ENCODE results near the gene SH3GL3.

The SH3GL3 gene

GRCh38 chr15:83602021-83602420, 154.9 kb downstream of the SH3GL3 start:
- TF ChIP-seq POLR2AphosphoS5 (IDR thresholded peaks at IDR 0.05; ENCODE audit: low read depth, low read length) (no peak), REST (IDR thresholded peaks at IDR 0.05; ENCODE audit: insufficient read depth in 1 of 2, low read depth in 2 of 2, low read length in 2 of 2) (no peak), TAF1 (IDR thresholded peaks at IDR 0.05; ENCODE audit: borderline replicate concordance, insufficient read depth, low read length) (no peak), FOXP2 (optimal IDR thresholded peaks at IDR 0.05; ENCODE audit: borderline replicate concordance, extremely low read depth, extremely low read length, insufficient read depth) (no peak), SIN3A (IDR thresholded peaks at IDR 0.05; ENCODE audit: borderline replicate concordance, insufficient read depth, low read length) (no peak)

- no peak for TF ChIP-seq FOXP2 (optimal IDR thresholded peaks at IDR 0.05; ENCODE audit: borderline replicate concordance, extremely low read depth, extremely low read length, insufficient read depth)
- TF ChIP-seq TAF1 (IDR thresholded peaks at IDR 0.05; ENCODE audit: borderline replicate concordance, insufficient read depth, low read length): no peak
- no peak for TF ChIP-seq POLR2AphosphoS5 (IDR thresholded peaks at IDR 0.05; ENCODE audit: low read depth, low read length)
Observed at GRCh38 chr15:83604549-83604948, 157.4 kb downstream of the SH3GL3 start.

GRCh38 chr15:83605111-83605945, 158.2 kb downstream of the SH3GL3 start:
- TF ChIP-seq SIN3A (IDR thresholded peaks at IDR 0.05; ENCODE audit: borderline replicate concordance, insufficient read depth, low read length): no peak
- TF ChIP-seq TAF1 (IDR thresholded peaks at IDR 0.05; ENCODE audit: borderline replicate concordance, insufficient read depth, low read length): no peak
- no peak for TF ChIP-seq REST (IDR thresholded peaks at IDR 0.05; ENCODE audit: insufficient read depth in 1 of 2, low read depth in 2 of 2, low read length in 2 of 2)
- TF ChIP-seq FOXP2 (optimal IDR thresholded peaks at IDR 0.05; ENCODE audit: borderline replicate concordance, extremely low read depth, extremely low read length, insufficient read depth): no peak

GRCh38 chr15:83610132-83610531, 163.0 kb downstream of the SH3GL3 start:
- TF ChIP-seq REST (IDR thresholded peaks at IDR 0.05; ENCODE audit: insufficient read depth in 1 of 2, low read depth in 2 of 2, low read length in 2 of 2): no peak
- no peak for TF ChIP-seq POLR2AphosphoS5 (IDR thresholded peaks at IDR 0.05; ENCODE audit: low read depth, low read length)
- TF ChIP-seq FOXP2 (optimal IDR thresholded peaks at IDR 0.05; ENCODE audit: borderline replicate concordance, extremely low read depth, extremely low read length, insufficient read depth): no peak
- TF ChIP-seq SIN3A (IDR thresholded peaks at IDR 0.05; ENCODE audit: borderline replicate concordance, insufficient read depth, low read length): no peak
- no peak for TF ChIP-seq TAF1 (IDR thresholded peaks at IDR 0.05; ENCODE audit: borderline replicate concordance, insufficient read depth, low read length)

GRCh38 chr15:83610901-83611685, 164.0 kb downstream of the SH3GL3 start:
- no peak for TF ChIP-seq POLR2AphosphoS5 (IDR thresholded peaks at IDR 0.05; ENCODE audit: low read depth, low read length)
- no peak for TF ChIP-seq FOXP2 (optimal IDR thresholded peaks at IDR 0.05; ENCODE audit: borderline replicate concordance, extremely low read depth, extremely low read length, insufficient read depth)
- TF ChIP-seq TAF1 (IDR thresholded peaks at IDR 0.05; ENCODE audit: borderline replicate concordance, insufficient read depth, low read length): no peak
- no peak for TF ChIP-seq SIN3A (IDR thresholded peaks at IDR 0.05; ENCODE audit: borderline replicate concordance, insufficient read depth, low read length)
- TF ChIP-seq REST (IDR thresholded peaks at IDR 0.05; ENCODE audit: insufficient read depth in 1 of 2, low read depth in 2 of 2, low read length in 2 of 2): no peak

Data from PFSK-1 (cell line).